SW 1271 (cell line): Measurements from ENCODE around the gene ZBBX.

Source experiments
- DNase-seq, 2 experiments: peaks; one replicate each; lab custom pipeline; 2025; lab: John Stamatoyannopoulos, UW

Gene ZBBX

DNA sequence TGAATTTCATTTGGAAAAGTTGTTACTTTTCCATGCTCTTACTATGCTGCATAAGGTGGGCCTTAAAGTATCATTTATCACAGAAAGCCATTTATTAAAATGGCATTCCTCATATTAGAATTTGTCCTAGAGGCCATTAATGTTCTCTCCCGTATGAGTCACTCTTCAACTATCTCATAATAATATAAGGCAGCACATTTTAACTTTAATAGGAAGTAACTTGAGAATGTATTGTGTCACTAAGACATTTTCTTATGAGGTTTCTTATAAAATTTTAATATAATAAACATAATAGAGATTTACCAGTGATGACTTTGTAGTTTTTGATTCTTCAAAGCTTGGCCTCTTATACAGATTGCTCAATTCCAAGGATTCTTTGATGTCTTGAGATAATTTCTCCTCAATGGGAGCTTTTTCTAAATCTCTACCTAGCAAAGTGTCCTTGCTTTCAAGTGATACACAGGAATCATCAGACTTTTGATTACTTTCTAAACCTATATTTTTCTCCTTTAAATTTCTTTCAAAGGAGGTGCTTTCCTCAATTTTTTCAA is 74.7 kb downstream of the ZBBX start:
- DNase-seq: no peak

DNA sequence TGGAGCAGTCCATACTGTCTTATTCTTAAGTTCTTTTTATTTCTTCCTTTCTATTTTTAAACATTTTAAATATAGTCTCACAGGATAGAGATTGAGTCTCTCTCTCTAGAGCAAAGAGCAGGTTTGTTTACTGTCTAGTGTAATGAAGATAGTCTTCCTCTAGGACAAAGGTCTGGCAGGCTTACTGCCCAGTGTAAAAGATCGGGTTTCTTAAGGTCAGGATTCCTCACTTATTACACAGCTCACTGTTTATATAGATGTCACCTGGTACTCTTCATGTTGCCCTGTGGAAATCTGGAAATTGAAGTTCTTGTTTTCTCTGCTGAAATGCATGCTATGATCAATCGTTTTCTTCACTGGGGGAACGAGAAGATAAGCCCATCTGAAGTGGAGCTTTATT is 76.0 kb downstream of the ZBBX start:
- DNase-seq: no peak

DNA sequence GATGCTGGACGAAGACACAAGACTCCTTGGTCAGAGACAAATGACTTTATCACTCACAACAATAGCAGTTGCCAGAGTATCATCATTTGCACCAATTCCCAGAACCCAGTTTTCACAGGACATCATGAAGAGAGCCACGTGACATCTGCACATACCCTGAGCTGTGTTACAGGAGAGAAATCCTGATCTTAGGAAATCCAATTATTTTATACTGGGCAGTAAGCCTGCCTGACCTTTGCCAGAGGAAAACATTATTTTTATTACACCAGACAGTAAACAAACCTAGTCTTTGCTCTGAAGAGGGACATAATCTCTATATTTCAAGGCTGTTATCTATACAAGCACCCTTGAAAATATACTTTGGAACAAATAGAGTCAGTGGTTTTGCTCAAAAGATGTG is 77.4 kb downstream of the ZBBX start:
- DNase-seq: no peak

DNA sequence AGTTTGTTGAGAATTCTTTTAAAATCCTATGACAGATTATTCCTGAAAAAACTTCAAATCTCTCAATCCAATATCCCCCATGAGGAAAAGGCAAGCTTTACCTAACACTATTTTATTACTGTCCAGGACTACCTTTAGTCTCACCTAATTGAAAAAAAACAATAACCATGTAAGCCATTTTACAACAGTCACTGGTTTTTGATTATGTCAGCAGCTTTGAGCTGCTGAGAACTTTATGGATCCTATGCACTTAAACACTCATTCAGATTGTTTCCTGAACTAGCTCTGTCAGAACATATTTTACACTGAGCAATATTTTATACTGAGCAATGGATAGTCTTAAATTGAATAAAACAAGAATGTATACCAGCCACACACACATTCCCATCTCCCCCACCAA is 79.9 kb downstream of the ZBBX start:
- no peak for DNase-seq

DNA sequence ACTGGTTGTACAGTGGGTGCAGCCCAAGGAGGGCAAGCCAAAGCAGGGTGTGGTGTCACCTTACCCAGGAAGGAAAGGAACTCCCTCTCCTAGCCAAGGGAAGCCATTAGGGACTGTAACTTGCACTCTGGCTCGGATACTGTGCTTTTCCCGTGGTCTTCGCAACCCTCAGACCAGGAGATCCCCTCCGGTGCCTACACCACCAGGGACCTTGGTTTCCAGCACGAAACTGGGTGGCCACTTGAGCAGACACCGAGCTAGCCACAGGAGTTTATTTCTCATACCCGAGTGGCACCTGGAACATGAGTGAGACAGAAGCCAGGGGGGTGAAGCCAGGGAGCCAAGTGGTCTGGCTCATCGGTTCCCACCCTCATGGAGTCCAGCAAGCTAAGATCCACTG is 90.7 kb downstream of the ZBBX start:
- no peak for DNase-seq

DNA sequence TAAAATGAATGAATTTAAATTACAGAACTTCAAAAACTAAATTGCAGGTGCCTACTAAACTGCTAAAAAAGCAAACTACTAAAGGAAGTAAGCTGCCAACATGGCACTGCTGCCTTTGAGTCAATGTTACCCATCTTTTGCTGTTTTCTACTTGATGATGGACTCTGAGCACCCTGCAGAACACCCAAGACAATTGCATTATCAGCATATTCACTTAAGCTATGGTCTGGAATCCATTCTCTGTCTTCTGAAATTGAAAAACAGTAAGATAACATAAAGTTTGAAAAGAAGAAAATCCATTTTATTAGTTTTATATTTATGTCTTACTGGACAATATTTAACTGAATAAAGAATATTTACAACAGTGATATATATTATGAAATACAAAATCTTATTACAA is 91.4 kb downstream of the ZBBX start:
- DNase-seq: no peak

DNA sequence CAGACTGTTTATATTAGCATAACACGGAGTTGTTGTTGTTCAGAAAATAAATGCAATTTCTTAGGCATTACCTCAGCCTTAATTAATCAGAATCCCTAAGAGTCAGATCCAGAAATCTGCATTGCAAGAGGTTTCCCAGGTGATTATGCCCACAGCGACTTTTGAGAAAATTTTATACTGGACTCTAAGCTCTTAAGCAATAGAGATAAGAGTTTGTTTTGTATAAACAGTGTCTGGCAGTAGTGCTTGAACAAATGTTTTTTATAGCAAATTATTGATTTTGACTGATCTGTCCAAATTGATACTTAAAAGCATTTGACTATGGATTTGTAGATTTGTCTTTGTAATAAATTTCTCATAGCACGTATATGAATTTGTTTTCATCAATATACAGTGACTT is 92.8 kb downstream of the ZBBX start:
- no peak for DNase-seq

DNA sequence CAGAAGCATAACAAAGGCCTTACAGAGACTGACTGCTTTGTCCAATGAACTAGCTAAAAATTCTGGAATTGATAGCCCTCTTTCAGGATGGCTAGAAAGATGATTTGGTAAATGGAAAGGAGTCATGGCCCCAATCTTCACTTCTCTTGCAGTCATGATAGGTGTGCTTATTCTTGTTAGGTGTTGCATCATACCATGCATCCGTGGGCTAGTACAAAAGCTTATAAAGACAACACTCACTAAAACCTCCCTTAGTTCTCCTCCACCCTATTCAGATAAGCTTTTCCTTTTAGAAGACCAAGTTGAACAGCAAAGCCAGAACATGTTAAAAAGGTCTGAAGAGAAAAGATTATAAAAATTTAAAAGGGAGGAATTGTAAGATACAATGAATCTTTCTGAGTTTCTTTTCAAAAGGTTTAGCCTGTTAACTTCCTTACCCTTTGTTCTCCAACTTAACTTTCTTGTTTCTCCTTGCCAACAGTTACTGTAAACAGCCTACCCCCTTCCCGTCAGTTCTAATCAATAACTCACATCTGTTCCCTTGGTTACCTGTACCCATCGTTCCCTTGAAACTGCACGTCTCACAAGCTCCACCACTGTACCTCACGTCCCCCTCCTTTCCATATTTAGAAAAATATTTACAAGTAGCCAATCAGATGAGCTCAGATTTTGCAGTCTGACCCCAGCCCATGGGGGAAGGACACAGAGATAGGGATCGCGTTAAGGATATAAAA is 105.8 kb downstream of the ZBBX start:
- no peak for DNase-seq

DNA sequence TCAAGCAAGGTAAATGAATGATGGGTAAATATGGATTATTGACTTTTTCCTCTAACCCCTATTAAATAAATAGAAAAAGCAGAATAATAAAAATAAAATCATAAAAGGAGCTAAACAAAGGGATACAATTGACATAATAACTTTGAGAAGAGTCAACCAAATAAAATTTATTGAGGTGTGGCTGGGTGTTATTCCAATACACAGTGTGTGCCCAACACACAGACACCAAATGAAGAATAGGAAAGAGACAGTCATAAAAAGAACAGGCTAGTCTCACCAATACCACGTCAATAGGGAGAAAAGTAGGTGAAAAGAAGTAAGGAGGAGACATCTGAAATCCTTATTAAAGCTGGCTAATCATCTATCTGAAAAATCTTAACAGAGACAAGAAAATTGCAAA is 127.1 kb downstream of the ZBBX start:
- DNase-seq: no peak

DNA sequence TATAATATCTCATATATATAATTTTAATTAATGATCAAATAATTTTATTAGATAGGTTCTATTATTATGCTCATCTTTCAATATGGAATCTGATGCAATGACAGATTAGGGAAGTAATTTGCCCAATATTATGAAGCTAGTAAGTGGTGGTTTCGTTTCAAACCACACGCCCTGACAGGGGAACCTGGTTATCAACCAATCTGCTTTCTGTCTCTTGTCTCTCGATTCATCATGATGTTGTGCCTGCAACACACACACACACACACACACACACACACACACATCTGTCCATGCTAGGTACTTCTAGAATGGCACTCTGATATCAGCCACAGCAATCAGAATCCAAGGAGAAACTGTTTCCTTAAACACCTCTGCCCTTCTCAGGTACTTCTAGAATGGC is 128.4 kb downstream of the ZBBX start:
- no peak for DNase-seq

DNA sequence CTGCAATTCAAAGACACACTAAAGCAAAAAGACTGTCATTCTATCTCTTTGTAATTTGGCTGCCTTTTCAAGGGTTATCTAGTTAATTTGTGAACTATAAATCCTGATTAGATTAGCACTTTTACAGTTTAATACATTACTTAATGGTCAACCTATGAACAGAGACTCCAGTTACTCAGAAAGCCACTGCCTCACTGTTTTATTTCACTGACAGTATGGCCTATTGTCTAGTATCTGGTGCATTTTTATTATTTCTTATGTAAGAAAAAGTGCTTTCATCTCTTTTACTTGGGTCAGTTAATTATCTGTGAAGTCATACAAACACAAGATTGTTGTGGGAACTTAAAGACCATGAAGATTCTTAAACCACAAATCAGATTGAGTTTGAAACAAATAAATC is 133.8 kb downstream of the ZBBX start:
- no peak for DNase-seq

DNA sequence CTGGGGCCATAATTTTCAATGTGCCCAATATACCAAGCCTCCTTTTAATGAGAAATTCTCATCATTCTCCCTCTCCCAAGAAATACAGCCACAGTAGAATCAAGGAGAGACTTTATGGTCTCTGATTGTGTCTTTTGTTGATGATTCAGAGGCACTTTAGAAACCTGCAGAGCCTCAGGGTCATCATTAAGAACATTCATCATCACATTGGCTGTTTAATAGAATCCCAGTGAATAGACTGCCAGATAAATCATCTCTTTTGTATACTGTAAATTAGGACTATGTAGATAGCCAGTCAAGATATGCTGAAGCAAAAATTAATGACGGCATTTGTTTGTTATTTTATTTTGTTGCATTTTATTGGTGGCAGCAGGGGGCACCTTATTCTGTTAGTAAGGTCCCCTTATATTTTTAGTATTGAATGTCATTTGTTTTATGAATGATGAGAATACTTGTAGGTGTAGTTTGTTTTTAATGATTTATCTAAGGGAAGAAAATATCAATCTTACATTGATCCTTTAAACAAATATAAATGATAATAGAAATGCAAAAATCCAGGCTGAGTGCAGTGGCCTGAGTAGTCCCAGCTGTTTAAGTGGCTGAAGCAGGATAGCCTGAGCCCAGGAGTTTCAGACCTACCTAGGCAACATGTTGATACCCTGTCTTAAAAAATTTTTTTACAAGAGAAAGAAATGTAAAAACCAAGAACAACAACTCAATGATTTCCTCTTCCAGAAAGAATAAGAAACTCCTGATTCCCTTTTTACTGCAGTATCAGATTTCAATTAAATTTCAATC is 138.8 kb downstream of the ZBBX start:
- DNase-seq: no peak

DNA sequence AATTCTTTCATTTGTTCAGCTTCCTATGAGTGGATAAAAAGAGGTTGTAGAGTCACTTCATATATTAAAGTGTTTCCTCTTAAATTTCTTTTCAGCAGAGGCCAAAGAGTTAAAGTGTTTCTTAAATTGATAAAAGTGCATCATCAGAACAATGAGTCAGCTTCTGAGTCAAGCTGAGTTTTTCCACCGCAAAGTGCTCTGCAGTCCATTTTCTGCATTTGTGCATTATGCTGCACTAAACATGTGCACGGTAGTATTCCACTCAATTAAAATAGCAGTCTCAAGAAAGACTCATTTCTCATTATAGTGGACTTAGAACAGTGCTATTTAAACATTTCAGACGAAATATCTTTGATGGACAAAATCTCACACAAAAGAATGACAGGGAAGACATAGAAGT is 152.0 kb downstream of the ZBBX start:
- no peak for DNase-seq

DNA sequence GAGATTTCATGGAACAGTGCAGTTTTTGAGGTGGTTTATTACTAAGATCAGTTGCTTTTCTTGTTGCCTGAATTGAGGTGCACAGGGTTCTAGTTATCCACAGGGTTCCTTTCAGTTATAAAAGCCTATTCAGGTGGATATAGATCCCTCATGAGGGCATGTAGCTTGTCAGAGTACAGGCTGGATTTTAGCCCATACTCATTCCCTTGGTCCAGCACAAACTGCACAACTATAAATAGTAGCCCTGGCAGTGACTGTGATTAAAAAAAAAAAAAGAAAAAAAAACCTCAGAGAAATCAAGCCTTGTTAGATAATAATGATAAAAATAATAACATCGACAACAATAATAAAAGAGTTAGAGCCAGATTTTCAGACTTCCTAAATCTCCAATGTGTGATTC is 154.3 kb downstream of the ZBBX start:
- no peak for DNase-seq

DNA sequence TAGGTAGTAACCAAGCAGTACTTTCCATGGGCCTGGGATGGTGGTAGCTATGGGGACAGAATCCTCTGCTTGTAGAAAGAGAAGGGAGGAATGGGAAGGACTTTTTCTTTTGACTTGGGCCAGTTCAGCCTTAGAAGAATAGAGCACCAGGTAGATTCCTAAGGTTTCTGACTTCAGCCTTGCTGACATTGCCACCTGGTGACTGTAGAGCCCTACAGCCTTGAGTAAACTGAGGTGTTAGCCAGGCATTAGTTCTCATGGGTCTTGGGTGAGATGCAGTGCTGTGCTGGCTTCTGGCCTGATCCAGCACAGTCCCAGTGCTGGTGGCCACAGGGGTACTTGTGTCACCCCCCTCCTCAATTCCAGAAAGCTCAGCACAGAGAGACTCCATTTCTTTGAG is 171.1 kb downstream of the ZBBX start:
- no peak for DNase-seq

DNA sequence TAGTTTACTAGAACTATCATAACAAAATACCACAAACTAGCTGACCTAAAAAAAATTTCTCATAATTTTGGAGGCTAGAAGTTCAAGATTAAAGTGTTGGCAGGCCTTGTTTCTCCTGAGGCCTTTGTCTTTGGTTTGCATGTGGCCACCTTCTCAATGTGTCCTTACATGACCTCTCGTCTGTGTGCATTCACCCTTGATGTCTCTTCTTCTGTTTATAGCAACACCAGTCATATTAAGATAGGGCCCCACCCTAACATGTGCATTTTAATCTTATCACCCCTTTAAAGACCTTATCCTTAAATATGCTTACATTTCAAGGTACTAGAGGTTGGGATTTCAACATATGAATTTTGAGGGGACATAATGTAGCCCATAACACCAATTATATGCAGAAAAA is 177.0 kb downstream of the ZBBX start:
- DNase-seq: no peak

DNA sequence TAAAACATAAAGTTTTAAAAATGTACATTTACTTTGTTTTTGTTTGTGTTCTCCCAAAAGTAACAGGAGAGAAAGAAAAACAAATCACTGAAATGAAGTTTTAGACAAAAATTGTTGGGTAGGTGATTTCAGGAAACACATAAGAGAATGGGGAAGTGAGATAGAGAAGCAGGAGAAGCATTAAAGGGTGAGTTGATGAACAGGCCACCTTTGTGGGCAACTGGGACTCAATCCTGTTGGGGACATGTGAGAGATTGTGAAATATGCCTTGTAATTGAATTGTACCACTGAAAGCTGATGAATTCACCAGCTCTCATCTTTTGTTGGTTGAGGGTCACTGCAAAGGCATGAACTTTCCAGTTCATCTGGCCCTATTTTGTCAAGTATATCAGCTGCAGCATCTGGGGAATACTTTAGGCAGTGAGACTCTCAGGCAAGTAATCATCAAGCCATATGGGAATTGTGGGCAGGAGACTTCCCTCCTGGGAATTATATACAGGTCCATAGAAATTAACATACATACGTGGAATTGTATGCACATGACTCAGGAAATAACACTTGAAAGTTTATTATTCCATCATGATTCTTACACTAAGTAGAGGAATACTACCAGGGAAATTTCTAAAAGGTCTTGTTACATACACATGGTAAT is 181.0 kb downstream of the ZBBX start:
- DNase-seq: no peak
